DMS53 treated with DMSO at 0.1 percent for 48 hours (cell line): ENCODE results near the gene IFNAR2.
"Not testable (repeated sequence)": the region's sequence is repeated elsewhere in the genome, so short reads cannot be mapped to it uniquely, and the experiment has no call there.

Source experiments
- DNase-seq: peaks from one replicate; lab custom pipeline; 2025; ENCODE audit not compliant: unreplicated experiment; lab: John Stamatoyannopoulos, UW

The IFNAR2 gene

GRCh38 chr21:33214056-33214455, 15.7 kb upstream of the IFNAR2 start:
- no peak for DNase-seq

- DNase-seq, result no peak
Measured at GRCh38 chr21:33217138-33217520, 12.6 kb upstream of the IFNAR2 start.

- no peak for DNase-seq
Measured at GRCh38 chr21:33219300-33219699, 10.4 kb upstream of the IFNAR2 start.

- no peak for DNase-seq
Measured at GRCh38 chr21:33219954-33220353, 9.8 kb upstream of the IFNAR2 start.

- not testable (repeated sequence) for DNase-seq
Measured at GRCh38 chr21:33225376-33225775, 4.4 kb upstream of the IFNAR2 start.

GRCh38 chr21:33228455-33228854, 1.3 kb upstream of the IFNAR2 start:
- DNase-seq, result no peak

- peak; percentile 34 for DNase-seq
Measured at GRCh38 chr21:33229099-33229783, 497 bp upstream of the IFNAR2 start.

GRCh38 chr21:33230545-33231324, 997 bp downstream of the IFNAR2 start:
- DNase-seq, result no peak

GRCh38 chr21:33231526-33231925, 1.8 kb downstream of the IFNAR2 start:
- no peak for DNase-seq

- no peak for DNase-seq
Measured at GRCh38 chr21:33232291-33233034, 2.7 kb downstream of the IFNAR2 start.

GRCh38 chr21:33234635-33235520, 5.1 kb downstream of the IFNAR2 start:
- DNase-seq, result no peak

GRCh38 chr21:33236013-33236686, 6.4 kb downstream of the IFNAR2 start:
- DNase-seq, result no peak

- no peak for DNase-seq
Measured at GRCh38 chr21:33236766-33237165, 7.0 kb downstream of the IFNAR2 start.

- no peak for DNase-seq
Measured at GRCh38 chr21:33237486-33237885, 7.7 kb downstream of the IFNAR2 start.

- DNase-seq, result no peak
Measured at GRCh38 chr21:33238146-33238545, 8.4 kb downstream of the IFNAR2 start.

GRCh38 chr21:33238565-33239255, 9.0 kb downstream of the IFNAR2 start:
- DNase-seq, result no peak

GRCh38 chr21:33239559-33240127, 9.9 kb downstream of the IFNAR2 start:
- DNase-seq, result not testable (repeated sequence)

- no peak for DNase-seq
Measured at GRCh38 chr21:33240404-33240803, 10.7 kb downstream of the IFNAR2 start.

- DNase-seq, result no peak
Measured at GRCh38 chr21:33241846-33242245, 12.1 kb downstream of the IFNAR2 start.
